Caco-2 (cell line): ENCODE data around the gene CD300LD. TPM values are rescaled to one million over a fixed set of nuclear protein-coding genes. Genes with fewer than 3 reads are reported as not detected.
"Not testable (repeated sequence)": the region's sequence is repeated elsewhere in the genome, so short reads cannot be mapped to it uniquely, and the experiment has no call there.

Experiments used
- BruUV-seq: library from RNA; stranded (reverse); fragments of 400-500 nt; replicated peaks from 2 replicates; lab custom pipeline; 2021; lab: Mats Ljungman, UMichigan
- CTCF ChIA-PET: fragments of 300-600 bp; sonication (Branson Sonifier 250); formaldehyde crosslinking; loops from one replicate; lab custom pipeline; 2022; ENCODE audit warnings: antibody characterized with exemption; lab: Charles Lee
- POLR2A ChIA-PET: fragments of 300-600 bp; sonication (Branson Sonifier 250); formaldehyde crosslinking; loops from one replicate; lab custom pipeline; 2022; ENCODE audit warnings: antibody characterized with exemption; lab: Charles Lee
- DNase-seq, 2 experiments: peaks; one replicate each; pipeline versions ENCODE4 v3.0.0 to v3.0.0-alpha.2; 2020 to 2022
- H3K27me3 ChIP-seq: replicated peaks from 2 replicates; pipeline ENCODE4 v1.6.0; 2011; ENCODE audit warnings: low read length; ENCODE audit not compliant: control insufficient read depth, insufficient read depth
- H3K36me3 ChIP-seq: 2 replicates; pipeline ENCODE4 v1.5.1; 2011; ENCODE audit warnings: low read length; ENCODE audit not compliant: control insufficient read depth, insufficient read depth
- H3K4me1 ChIP-seq: fragments of 250-450 bp; sonication (Bioruptor Pico); 2 replicates; pipeline ENCODE4 v1.5.1; 2020; ENCODE audit warnings: mild to moderate bottlenecking
- H3K4me3 ChIP-seq: 2 replicates; pipeline ENCODE4 v1.5.1; 2011; ENCODE audit warnings: low read depth, mild to moderate bottlenecking, control low read depth, low read length
- H3K9me3 ChIP-seq: fragments of 250-450 bp; sonication (Bioruptor Pico); 2 replicates; pipeline ENCODE4 v1.5.1; 2020; ENCODE audit warnings: mild to moderate bottlenecking, moderate library complexity
- H3K27ac Mint-ChIP-seq: one replicate; pipeline ENCODE4 v1.8.0; 2022; ENCODE audit warnings: mixed read lengths; ENCODE audit not compliant: unreplicated experiment
- H3K27me3 Mint-ChIP-seq: one replicate; pipeline ENCODE4 v1.8.0; 2022; ENCODE audit warnings: mixed read lengths; ENCODE audit not compliant: insufficient read depth, unreplicated experiment
- H3K36me3 Mint-ChIP-seq: one replicate; pipeline ENCODE4 v1.8.0; 2022; ENCODE audit warnings: mild to moderate bottlenecking, mixed read lengths; ENCODE audit not compliant: insufficient read depth, unreplicated experiment
- H3K4me1 Mint-ChIP-seq: one replicate; pipeline ENCODE4 v1.8.0; 2022; ENCODE audit warnings: low read depth, mixed read lengths; ENCODE audit not compliant: unreplicated experiment
- H3K4me3 Mint-ChIP-seq: one replicate; pipeline ENCODE4 v1.8.0; 2022; ENCODE audit warnings: mild to moderate bottlenecking, moderate library complexity, mixed read lengths; ENCODE audit not compliant: unreplicated experiment
- H3K9me3 Mint-ChIP-seq: one replicate; pipeline ENCODE4 v1.8.0; 2022; ENCODE audit warnings: mixed read lengths; ENCODE audit not compliant: unreplicated experiment
- CTCF ChIP-seq, 2 experiments: fragments of 200-600 bp in 1 of 2; IDR thresholded peaks; 1 replicate in 1 of 2; 2 replicates in 1 of 2; pipeline versions ENCODE4 v1.5.1 to v1.8.0; 2011 to 2022; ENCODE audit warnings: antibody characterized with exemption in 1 of 2, control low read depth in 1 of 2, inconsistent platforms in 1 of 2, low read depth in 1 of 2, low read length in 1 of 2, mild to moderate bottlenecking in 1 of 2, moderate library complexity in 1 of 2; ENCODE audit not compliant: insufficient read depth in 1 of 2, severe bottlenecking in 1 of 2, unreplicated experiment in 1 of 2
- intact Hi-C: fragments of 100-400 bp; cut with micrococcal nuclease; formaldehyde crosslinking; loops from one replicate; pipeline ENCODE4 v1.10.0; 2022; ENCODE audit not compliant: unreplicated experiment
- total RNA-seq: library from RNA; stranded (reverse); gene quantifications from 2 replicates; pipeline ENCODE4 v1.2.3, GENCODE V29; 2022

The CD300LD gene
- total RNA-seq, 1 experiment from 2014 or later = not detected

GRCh38 chr17:74558882-74559519 lies 33.1 kb downstream of the CD300LD start:
- intact Hi-C loops = no loop called here
- POLR2A ChIA-PET = no interaction called here

GRCh38 chr17:74558402-74558801 lies 33.7 kb downstream of the CD300LD start:
- H3K27ac Mint-ChIP-seq, H3K4me3 ChIP-seq, CTCF ChIA-PET, H3K9me3 Mint-ChIP-seq, DNase-seq, H3K4me3 Mint-ChIP-seq, POLR2A ChIA-PET, H3K4me1 ChIP-seq, H3K27me3 ChIP-seq, H3K36me3 Mint-ChIP-seq, BruUV-seq, H3K9me3 ChIP-seq, H3K36me3 ChIP-seq, intact Hi-C loops, H3K4me1 Mint-ChIP-seq: not testable (repeated sequence)
- peaks cover 28% of the 10 kb centered on the region for H3K27me3 Mint-ChIP-seq

More at GRCh38 chr17:74558882-74559519, 33.1 kb downstream of the CD300LD start:
- Histone ChIP-seq H3K9me3 (no peaks in the 10 kb centered on the region), H3K4me1 (no peaks in the 10 kb centered on the region), H3K4me3 (no peak overlapping the region), H3K27me3 (peaks cover 1% of the 10 kb centered on the region; the same call in 1 of the 2 replicates), H3K36me3 (no peaks in the 10 kb centered on the region)
- TF ChIP-seq CTCF (IDR thresholded peaks at IDR 0.05; ENCODE audit: insufficient read depth in 1 of 2, low read depth in 1 of 2, low read length in 1 of 2, severe bottlenecking in 1 of 2, unreplicated experiment in 1 of 2) = no peak
- no peak for DNase-seq
- peaks cover 11% of the 10 kb centered on the region for H3K9me3 Mint-ChIP-seq
- no peaks in the 10 kb centered on the region for H3K4me1 Mint-ChIP-seq
- H3K36me3 Mint-ChIP-seq = no peaks in the 10 kb centered on the region
- H3K27ac Mint-ChIP-seq = no peak overlapping the region
- no peak overlapping the region for H3K4me3 Mint-ChIP-seq
- CTCF ChIA-PET = no interaction called here
- peaks cover 29% of the 10 kb centered on the region for H3K27me3 Mint-ChIP-seq
- BruUV-seq = no TSS peak

GRCh38 chr17:74555427-74555940 lies 36.6 kb downstream of the CD300LD start:
- Histone ChIP-seq H3K4me1 (no peaks in the 10 kb centered on the region), H3K27me3 (no peaks in the 10 kb centered on the region), H3K9me3 (no peaks in the 10 kb centered on the region), H3K36me3 (no peaks in the 10 kb centered on the region), H3K4me3 (no peak overlapping the region)
- no TSS peak for BruUV-seq
- DNase-seq = no peak
- H3K27me3 Mint-ChIP-seq = peaks cover 21% of the 10 kb centered on the region
- intact Hi-C loops = no loop called here
- no peaks in the 10 kb centered on the region for H3K36me3 Mint-ChIP-seq
- H3K9me3 Mint-ChIP-seq = no peaks in the 10 kb centered on the region
- TF ChIP-seq CTCF (IDR thresholded peaks at IDR 0.05; ENCODE audit: insufficient read depth in 1 of 2, low read depth in 1 of 2, low read length in 1 of 2, severe bottlenecking in 1 of 2, unreplicated experiment in 1 of 2) = no peak
- H3K4me1 Mint-ChIP-seq = no peaks in the 10 kb centered on the region
- no peak overlapping the region for H3K27ac Mint-ChIP-seq
- H3K4me3 Mint-ChIP-seq = no peak overlapping the region
- ChIA-PET POLR2A (interaction anchor here (0.6 kb wide), 1 partner anchor 101 kb away, joined by 6 read pairs; no protein-coding TSS in a partner anchor), CTCF (no interaction called here)
